A673 (cell line): ENCODE measurements around the gene C10orf90. TPM values are rescaled to one million over a fixed set of nuclear protein-coding genes. Genes with fewer than 3 reads are reported as not detected.

ENCODE experiments used
- BruUV-seq: library from RNA; stranded (reverse); fragments of 400-500 nt; replicated peaks from 2 replicates; lab custom pipeline; 2021; lab: Mats Ljungman, UMichigan
- CTCF ChIA-PET: fragments of 300-600 bp; sonication (Branson Sonifier 250); formaldehyde crosslinking; loops from one replicate; lab custom pipeline; 2022; ENCODE audit warnings: antibody characterized with exemption; lab: Charles Lee
- POLR2A ChIA-PET: fragments of 300-600 bp; sonication (Branson Sonifier 250); formaldehyde crosslinking; loops from one replicate; lab custom pipeline; 2022; ENCODE audit warnings: antibody characterized with exemption; ENCODE audit not compliant: low non-redundant PET; lab: Charles Lee
- DNase-seq: peaks from one replicate; pipeline ENCODE4 v3.0.0-alpha.2; 2015; ENCODE audit warnings: low spot score
- H3K27ac ChIP-seq: fragments of 200-600 bp; sonication (generic); 2 replicates; pipeline ENCODE4 v1.5.1; 2016; ENCODE audit warnings: mixed run types, low read depth, mild to moderate bottlenecking, mixed read lengths, antibody characterized with exemption, low read length; ENCODE audit not compliant: poor library complexity, severe bottlenecking
- H3K27me3 ChIP-seq: fragments of 200-600 bp; sonication (generic); replicated peaks from 2 replicates; pipeline ENCODE4 v1.6.1; 2017; ENCODE audit warnings: mixed run types, low read depth, mild to moderate bottlenecking, mixed read lengths, antibody characterized with exemption, low read length; ENCODE audit not compliant: insufficient read depth, poor library complexity
- H3K36me3 ChIP-seq: fragments of 200-600 bp; sonication (generic); 2 replicates; pipeline ENCODE4 v1.6.1; 2016; ENCODE audit warnings: mixed run types, mild to moderate bottlenecking, mixed read lengths, antibody characterized with exemption, low read length; ENCODE audit not compliant: insufficient read depth, poor library complexity, severe bottlenecking
- H3K4me1 ChIP-seq: fragments of 200-600 bp; sonication (generic); 2 replicates; pipeline ENCODE4 v1.6.1; 2017; ENCODE audit warnings: mixed run types, mild to moderate bottlenecking, mixed read lengths, antibody characterized with exemption, low read length; ENCODE audit not compliant: insufficient read depth, poor library complexity, severe bottlenecking
- H3K4me3 ChIP-seq: fragments of 200-600 bp; sonication (generic); 2 replicates; pipeline ENCODE4 v1.5.1; 2016; ENCODE audit warnings: low read depth, mixed run types, mild to moderate bottlenecking, mixed read lengths, low read length; ENCODE audit not compliant: poor library complexity, severe bottlenecking
- H3K9me3 ChIP-seq: fragments of 200-600 bp; sonication (generic); 2 replicates; pipeline ENCODE4 v1.6.1; 2016; ENCODE audit warnings: mixed run types, low read depth, mild to moderate bottlenecking, mixed read lengths, antibody characterized with exemption, low read length; ENCODE audit not compliant: poor library complexity, severe bottlenecking
- EZH2 ChIP-seq: fragments of 200-600 bp; sonication (generic); IDR thresholded peaks from 2 replicates; pipeline ENCODE4 v1.6.1; 2017; ENCODE audit warnings: borderline replicate concordance, low read depth, mild to moderate bottlenecking, mixed read lengths, antibody characterized with exemption, low read length; ENCODE audit not compliant: poor library complexity, severe bottlenecking
- intact Hi-C: fragments of 100-400 bp; cut with micrococcal nuclease; formaldehyde crosslinking; loops from one replicate; pipeline ENCODE4 v1.10.0; 2022; ENCODE audit not compliant: unreplicated experiment
- total RNA-seq: library from RNA; stranded (reverse); gene quantifications from 2 replicates; pipeline ENCODE4 v1.2.3, GENCODE V29; 2021
- TF ChIP-seq, protein P1 (sequence below): fragments of 300-800, 200-600 bp; sonication (generic); conservative IDR thresholded peaks from 2 replicates; pipeline ENCODE4 v1.5.1; 2017; ENCODE audit warnings: low read depth, mild to moderate bottlenecking, antibody characterized with exemption, low read length, moderate library complexity, mixed read lengths

The C10orf90 gene
- total RNA-seq, 1 experiment from 2014 or later: not detected

DNA sequence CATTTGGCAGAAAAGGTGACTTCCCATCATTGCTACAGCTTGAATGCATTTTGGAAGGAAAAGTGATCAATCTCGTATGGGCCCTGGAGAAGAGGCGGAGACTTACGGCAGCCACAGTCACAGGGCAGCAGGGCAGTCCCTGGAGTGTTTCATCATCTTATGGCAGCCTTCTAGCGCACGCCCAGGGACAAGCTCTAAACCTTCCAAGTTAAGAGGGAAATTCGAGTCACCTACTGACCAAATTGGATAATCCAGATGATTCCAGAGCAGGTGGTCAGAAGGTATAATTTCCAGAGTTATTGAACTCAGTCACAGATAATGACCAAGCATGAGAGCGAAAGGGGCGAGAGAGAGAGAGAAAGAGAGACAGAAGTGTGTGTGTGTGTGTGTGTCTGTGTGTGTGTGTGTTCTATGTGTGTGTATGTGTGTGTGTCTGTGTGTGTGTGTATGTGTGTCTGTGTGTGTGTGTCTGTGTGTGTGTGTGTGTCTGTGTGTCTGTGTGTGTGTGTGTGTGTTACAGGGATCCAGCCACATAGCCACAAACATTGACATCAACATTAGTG, 158.5 kb downstream of the C10orf90 start:
- H3K27ac ChIP-seq: no peak overlapping the region
- ChIA-PET POLR2A (no interaction called here), CTCF (no interaction called here)
- no peaks in the 10 kb centered on the region for H3K36me3 ChIP-seq
- no peaks in the 10 kb centered on the region for H3K9me3 ChIP-seq
- no peak for DNase-seq
- H3K4me1 ChIP-seq: no peaks in the 10 kb centered on the region
- H3K4me3 ChIP-seq: no peak overlapping the region
- intact Hi-C loops: no loop called here
- peaks cover 10% of the 10 kb centered on the region for H3K27me3 ChIP-seq
- no TSS peak for BruUV-seq
- TF ChIP-seq, protein P1, sequence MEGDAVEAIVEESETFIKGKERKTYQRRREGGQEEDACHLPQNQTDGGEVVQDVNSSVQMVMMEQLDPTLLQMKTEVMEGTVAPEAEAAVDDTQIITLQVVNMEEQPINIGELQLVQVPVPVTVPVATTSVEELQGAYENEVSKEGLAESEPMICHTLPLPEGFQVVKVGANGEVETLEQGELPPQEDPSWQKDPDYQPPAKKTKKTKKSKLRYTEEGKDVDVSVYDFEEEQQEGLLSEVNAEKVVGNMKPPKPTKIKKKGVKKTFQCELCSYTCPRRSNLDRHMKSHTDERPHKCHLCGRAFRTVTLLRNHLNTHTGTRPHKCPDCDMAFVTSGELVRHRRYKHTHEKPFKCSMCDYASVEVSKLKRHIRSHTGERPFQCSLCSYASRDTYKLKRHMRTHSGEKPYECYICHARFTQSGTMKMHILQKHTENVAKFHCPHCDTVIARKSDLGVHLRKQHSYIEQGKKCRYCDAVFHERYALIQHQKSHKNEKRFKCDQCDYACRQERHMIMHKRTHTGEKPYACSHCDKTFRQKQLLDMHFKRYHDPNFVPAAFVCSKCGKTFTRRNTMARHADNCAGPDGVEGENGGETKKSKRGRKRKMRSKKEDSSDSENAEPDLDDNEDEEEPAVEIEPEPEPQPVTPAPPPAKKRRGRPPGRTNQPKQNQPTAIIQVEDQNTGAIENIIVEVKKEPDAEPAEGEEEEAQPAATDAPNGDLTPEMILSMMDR: no peak
- no peak for TF ChIP-seq EZH2

DNA sequence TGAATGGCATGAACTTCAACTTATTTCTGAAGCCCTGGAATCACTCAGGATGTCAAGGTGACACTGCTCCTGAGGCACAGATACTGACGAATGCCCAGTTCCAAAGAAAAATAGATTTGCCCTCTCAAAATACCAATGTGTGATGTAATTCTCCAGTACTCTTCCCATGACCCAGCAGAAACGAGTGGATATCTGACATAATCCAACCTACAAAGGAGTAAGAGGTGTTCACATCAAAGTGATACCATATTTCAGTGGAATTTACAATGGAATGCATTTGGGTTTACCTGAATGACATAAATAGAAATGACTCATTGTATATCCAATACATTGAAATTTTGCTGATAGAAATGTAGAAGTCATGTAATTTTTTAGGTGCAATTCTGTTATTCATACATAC, 161.3 kb downstream of the C10orf90 start:
- intact Hi-C loops: loop anchor here (10.0 kb wide), 2 partner anchors 236 to 374 kb away; no protein-coding TSS in a partner anchor
- Histone ChIP-seq H3K27ac (no peak overlapping the region), H3K27me3 (peaks cover 10% of the 10 kb centered on the region), H3K36me3 (no peaks in the 10 kb centered on the region), H3K4me1 (no peaks in the 10 kb centered on the region), H3K4me3 (no peak overlapping the region), H3K9me3 (no peaks in the 10 kb centered on the region)
- no peak for DNase-seq
- no TSS peak for BruUV-seq
- POLR2A ChIA-PET: no interaction called here
- CTCF ChIA-PET: no interaction called here
- no peak for TF ChIP-seq EZH2
- TF ChIP-seq, protein P1: no peak

DNA sequence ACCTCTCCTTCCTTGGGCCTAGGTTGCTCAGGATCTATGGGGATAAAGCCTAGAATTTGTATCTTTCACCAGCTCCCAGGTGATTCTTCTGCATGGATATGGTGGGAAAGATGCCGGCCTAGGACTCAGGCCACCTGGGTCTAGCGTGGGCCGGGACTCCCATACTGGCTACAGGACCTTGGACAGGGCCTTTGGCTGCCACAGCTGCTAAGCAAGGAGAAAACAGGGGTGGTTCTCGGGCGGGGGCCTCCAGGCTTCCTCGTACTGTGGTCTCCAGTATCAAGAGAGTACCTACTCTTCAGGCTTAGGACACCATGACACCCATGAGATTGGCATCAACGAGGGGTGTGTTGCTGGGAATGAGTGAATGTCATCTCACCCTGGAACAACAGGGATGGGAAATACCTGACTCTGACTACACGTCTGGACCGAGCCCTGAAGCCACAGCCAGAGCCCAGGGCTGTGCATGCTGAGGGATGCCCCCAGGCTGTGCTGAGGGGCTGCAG, 161.9 kb downstream of the C10orf90 start:
- Histone ChIP-seq H3K36me3 (no peaks in the 10 kb centered on the region), H3K4me1 (no peaks in the 10 kb centered on the region), H3K27ac (no peak overlapping the region), H3K27me3 (peaks cover 10% of the 10 kb centered on the region), H3K4me3 (no peak overlapping the region), H3K9me3 (no peaks in the 10 kb centered on the region)
- CTCF ChIA-PET: no interaction called here
- TF ChIP-seq, protein P1: no peak
- TF ChIP-seq EZH2: no peak
- POLR2A ChIA-PET: no interaction called here
- DNase-seq: no peak
- no TSS peak for BruUV-seq
- intact Hi-C loops: loop anchor here (10.0 kb wide), 2 partner anchors 236 to 374 kb away; no protein-coding TSS in a partner anchor
